Measurements from ENCODE around the gene TMEM184B. TPM values are rescaled to one million over a fixed set of nuclear protein-coding genes. Genes with fewer than 3 reads are reported as not detected.

Gene TMEM184B
- total and polyA plus RNA-seq, 2 of the 8 experiments (the other 6 are each of a cell fraction or from before 2014, with no cell fraction given) = 41.6 to 81.0 TPM

- no peak overlapping the region for H2BK5ac ChIP-seq (ENCODE audit: low read depth, low read length)
- H3K14ac ChIP-seq (ENCODE audit: insufficient read length) = no peak overlapping the region
- no peak overlapping the region for H3K18ac ChIP-seq (ENCODE audit: extremely low read depth, low read length)
- ChIA-PET POLR2A (ENCODE audit: partially characterized antibody) (no interaction called here), CTCF (ENCODE audit: partially characterized antibody) (interaction anchor here (0.8 to 1.6 kb wide), 6 partner anchors 13 to 137 kb away, joined by 3 to 4 read pairs (median 3); no protein-coding TSS in a partner anchor)
- peaks cover 5% of the 10 kb centered on the region; the same call in 1 of the 2 replicates for H3K79me1 ChIP-seq (ENCODE audit: low read depth, low read length)
- no peak overlapping the region for H4K91ac ChIP-seq (replicated peaks; ENCODE audit: insufficient read length, low read length)
- no peaks in the 10 kb centered on the region for H3K23me2 ChIP-seq (ENCODE audit: low read depth, low read length)
- TF ChIP-seq, protein P1, sequence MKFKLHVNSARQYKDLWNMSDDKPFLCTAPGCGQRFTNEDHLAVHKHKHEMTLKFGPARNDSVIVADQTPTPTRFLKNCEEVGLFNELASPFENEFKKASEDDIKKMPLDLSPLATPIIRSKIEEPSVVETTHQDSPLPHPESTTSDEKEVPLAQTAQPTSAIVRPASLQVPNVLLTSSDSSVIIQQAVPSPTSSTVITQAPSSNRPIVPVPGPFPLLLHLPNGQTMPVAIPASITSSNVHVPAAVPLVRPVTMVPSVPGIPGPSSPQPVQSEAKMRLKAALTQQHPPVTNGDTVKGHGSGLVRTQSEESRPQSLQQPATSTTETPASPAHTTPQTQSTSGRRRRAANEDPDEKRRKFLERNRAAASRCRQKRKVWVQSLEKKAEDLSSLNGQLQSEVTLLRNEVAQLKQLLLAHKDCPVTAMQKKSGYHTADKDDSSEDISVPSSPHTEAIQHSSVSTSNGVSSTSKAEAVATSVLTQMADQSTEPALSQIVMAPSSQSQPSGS (IDR thresholded peaks at IDR 0.05; ENCODE audit: low read length) = no peak
- TF ChIP-seq NANOG (IDR thresholded peaks at IDR 0.05; ENCODE audit: insufficient read depth, low read depth, low read length, poor library complexity, severe bottlenecking) (no peak), SP1 (IDR thresholded peaks at IDR 0.05; ENCODE audit: low read depth, low read length) (no peak), ZNF274 (IDR thresholded peaks at IDR 0.05; ENCODE audit: borderline replicate concordance, extremely low read depth, low read length) (no peak), CTBP2 (IDR thresholded peaks at IDR 0.05; ENCODE audit: borderline replicate concordance, insufficient read depth, insufficient read length, low read length) (no peak), YY1 (IDR thresholded peaks at IDR 0.05; ENCODE audit: low read depth, low read length) (no peak), ASH2L (IDR thresholded peaks at IDR 0.05; ENCODE audit: low read length) (no peak), HDAC6 (IDR thresholded peaks at IDR 0.05; ENCODE audit: low read depth, low read length) (no peak), POLR2A (IDR thresholded peaks at IDR 0.05; ENCODE audit: control extremely low read depth in 1 of 2, low read depth in 2 of 2, low read length in 2 of 2) (no peak)
- H3K4me1 ChIP-seq (replicated peaks in 1 of 4; ENCODE audit: control insufficient read depth in 3 of 4, insufficient read depth in 4 of 4, low read length in 3 of 4) = peaks cover 0 to 3% (median 0%) of the 10 kb centered on the region in 4 experiments; a peak in 2 of 7 replicates
- WGBS, 2 experiments (ENCODE audit: extremely low coverage in 1 of 2, insufficient coverage in 1 of 2, insufficient read length in 1 of 2, insufficient replicate concordance in 2 of 2, low coverage in 1 of 2, low lambda C conversion rate in 2 of 2, missing lambda C conversion rate in 1 of 2) = 91% methylated on average over 14 of the region's 14 CpGs; no CpG with 5 or more reads in 1 of the 2 experiments
- no peak overlapping the region for H3K4ac ChIP-seq (replicated peaks; ENCODE audit: insufficient read length, low read depth, low read length)
- H3K4me2 ChIP-seq (ENCODE audit: insufficient read depth in 1 of 2, low read depth in 2 of 2, low read length in 2 of 2) = no peak overlapping the region
- no peak overlapping the region for H3K9ac ChIP-seq (replicated peaks in 1 of 4; ENCODE audit: extremely low read depth in 1 of 4, low read depth in 3 of 4, low read length in 3 of 4)
- no peaks in the 10 kb centered on the region for H3K27me3 ChIP-seq (replicated peaks in 1 of 4; ENCODE audit: control insufficient read depth in 3 of 4, extremely low read depth in 1 of 4, insufficient read depth in 3 of 4, low read length in 3 of 4)
- H4K5ac ChIP-seq (ENCODE audit: insufficient read length, low read depth, low read length) = no peak overlapping the region
- H2AK5ac ChIP-seq (ENCODE audit: low read depth, low read length) = no peak overlapping the region
- H3K27ac ChIP-seq (ENCODE audit: low read depth, low read length) = no peak overlapping the region
- no peak overlapping the region for H2BK15ac ChIP-seq (ENCODE audit: low read length)
- peaks cover 0 to 32% (median 18%) of the 10 kb centered on the region in 4 experiments; a peak in 7 of 8 replicates for H3K36me3 ChIP-seq (ENCODE audit: control insufficient read depth in 2 of 4, insufficient read depth in 4 of 4, low read length in 3 of 4)
- H3K4me3 ChIP-seq (ENCODE audit: extremely low read depth in 1 of 4, insufficient read depth in 2 of 4, low read depth in 3 of 4, low read length in 4 of 4) = no peak overlapping the region
- no peaks in the 10 kb centered on the region for H3K9me3 ChIP-seq (ENCODE audit: insufficient read depth in 2 of 2, low read depth in 1 of 2, low read length in 1 of 2)
- no peak overlapping the region for H2BK12ac ChIP-seq (ENCODE audit: low read depth, low read length)
- H2BK120ac ChIP-seq (replicated peaks; ENCODE audit: low read depth, low read length) = no peak overlapping the region
- FAIRE-seq = no peak
- H3K79me2 ChIP-seq (ENCODE audit: control insufficient read depth in 1 of 2, insufficient read depth in 2 of 2, low read length in 2 of 2) = no peaks in the 10 kb centered on the region
- no peak overlapping the region for H3K56ac ChIP-seq (replicated peaks; ENCODE audit: insufficient read length, low read depth, low read length)
- H2AFZ ChIP-seq (ENCODE audit: low read length) = no peak overlapping the region
- no peak overlapping the region for H3K23ac ChIP-seq (ENCODE audit: insufficient read length)
- peaks cover 0 to 4% of the 10 kb centered on the region in 2 experiments for H4K20me1 ChIP-seq (replicated peaks in 1 of 2; ENCODE audit: control insufficient read depth in 1 of 2, insufficient read depth in 2 of 2, low read length in 2 of 2)
- H2BK20ac ChIP-seq (ENCODE audit: low read length) = no peak overlapping the region
- no peak for DNase-seq (ENCODE audit: low read depth in 1 of 2, low spot score in 2 of 2)
- H4K8ac ChIP-seq (ENCODE audit: extremely low read depth, insufficient read depth, low read length) = no peak overlapping the region
Observed at GRCh38 chr22:38235240-38235850, 37.5 kb downstream of the TMEM184B start.
